ENCODE measurements around the gene CFHR3.
"Not testable (repeated sequence)": the region's sequence is repeated elsewhere in the genome, so short reads cannot be mapped to it uniquely, and the experiment has no call there.

The CFHR3 gene

DNA sequence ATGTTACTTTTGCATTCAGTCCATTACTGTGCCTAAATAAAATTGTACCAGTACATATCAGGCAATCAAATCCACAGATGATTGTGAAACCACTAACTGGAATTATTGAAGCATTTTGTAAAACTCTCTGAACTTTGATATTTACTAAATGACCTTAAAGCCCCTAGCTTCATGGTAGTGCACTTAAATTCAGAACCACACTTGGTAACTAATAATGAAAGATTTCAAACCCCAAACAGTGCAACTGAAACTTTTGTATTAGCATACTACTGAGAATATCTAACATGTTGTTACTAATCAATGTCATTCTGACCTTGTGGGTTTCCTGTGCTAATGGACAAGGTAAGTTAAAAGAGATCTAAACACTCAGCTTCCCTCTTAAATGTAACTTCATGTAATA, at the start of gene CFHR3:
CFHR3 (plus strand) TSS at position 238 of the 400 bp plus-strand sequence; CDS start at position 285, 47 bp downstream.
- DNase-seq: no peak

DNA sequence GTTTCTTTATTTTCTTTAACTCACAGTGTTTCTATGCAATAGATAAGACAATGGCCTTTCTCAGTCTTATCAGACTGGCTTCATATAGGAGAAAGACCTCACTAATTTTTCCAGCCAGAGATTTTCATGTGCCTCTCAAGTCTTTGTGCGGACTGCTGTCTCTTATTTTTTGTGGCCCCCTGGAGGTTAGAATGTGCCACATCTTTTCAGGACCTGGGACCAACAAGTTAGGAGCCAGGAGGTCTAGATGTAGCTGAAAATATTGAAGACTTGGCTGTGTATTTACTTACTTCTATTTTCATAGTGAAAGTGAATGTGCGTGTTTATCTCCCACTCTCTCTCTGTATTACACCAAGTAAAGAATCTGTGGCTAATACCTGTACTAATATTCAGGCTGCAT, 42.1 kb upstream of the CFHR3 start:
- no peak for DNase-seq

DNA sequence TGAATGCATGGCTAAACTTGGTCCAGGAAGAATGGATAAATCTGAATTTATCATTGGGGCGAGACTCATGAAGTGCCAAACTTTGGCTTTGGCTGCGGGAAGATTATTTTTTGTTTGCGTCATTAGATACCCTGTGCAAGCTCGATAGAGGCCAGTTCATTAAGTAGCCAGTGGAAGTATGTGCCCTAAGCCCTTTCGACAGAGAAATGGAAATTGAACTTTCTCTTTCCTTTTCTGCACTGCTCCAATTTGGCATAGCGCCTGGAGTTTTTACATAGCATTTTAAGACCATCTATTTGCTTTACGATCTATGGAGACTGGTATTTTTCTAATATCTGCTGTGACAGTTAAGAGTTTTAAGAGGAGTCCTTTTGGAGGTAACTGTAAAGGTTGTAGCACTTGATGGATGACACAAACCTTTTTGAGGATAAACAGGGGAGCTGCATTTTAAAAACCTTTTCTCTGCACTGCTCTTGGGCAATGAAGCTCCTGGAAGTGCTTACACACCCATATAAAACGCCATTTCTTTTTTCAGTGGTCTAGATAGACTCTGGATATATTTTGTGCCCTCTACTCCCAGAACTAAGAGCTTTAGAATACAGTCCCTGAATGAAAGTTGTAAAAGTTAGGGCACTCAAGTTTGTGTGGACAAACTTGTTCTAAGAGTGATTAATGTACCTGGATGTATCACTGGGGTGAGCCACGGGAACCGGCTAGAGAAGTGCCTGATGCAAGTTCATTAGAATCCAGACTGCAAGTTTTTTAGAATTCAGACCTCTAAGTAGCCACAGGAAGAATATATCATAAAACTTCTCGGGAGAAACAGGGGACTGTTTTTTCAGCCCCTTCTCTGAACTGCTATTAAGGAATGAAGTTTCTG, 41.3 kb upstream of the CFHR3 start:
- no peak for DNase-seq

DNA sequence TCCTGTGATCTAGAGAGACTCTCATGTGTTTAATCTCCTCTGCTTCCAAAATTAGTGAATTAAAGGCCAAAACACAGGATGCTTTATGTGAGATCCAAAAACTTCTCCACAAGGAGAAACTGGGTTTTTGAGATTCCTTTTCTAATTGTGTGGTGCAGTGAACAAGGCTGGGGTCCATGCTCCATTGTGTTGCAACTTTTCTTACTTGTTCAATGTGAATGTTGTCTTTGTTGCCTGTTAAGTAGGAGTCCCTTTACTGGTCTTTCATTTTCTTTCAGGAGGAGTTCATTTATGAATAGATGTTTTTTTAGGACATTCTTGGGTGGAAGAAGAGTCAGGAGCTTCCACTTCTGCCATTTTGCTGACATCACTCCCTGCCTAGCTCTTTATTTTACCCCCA, 40.6 kb upstream of the CFHR3 start:
- DNase-seq: no peak

DNA sequence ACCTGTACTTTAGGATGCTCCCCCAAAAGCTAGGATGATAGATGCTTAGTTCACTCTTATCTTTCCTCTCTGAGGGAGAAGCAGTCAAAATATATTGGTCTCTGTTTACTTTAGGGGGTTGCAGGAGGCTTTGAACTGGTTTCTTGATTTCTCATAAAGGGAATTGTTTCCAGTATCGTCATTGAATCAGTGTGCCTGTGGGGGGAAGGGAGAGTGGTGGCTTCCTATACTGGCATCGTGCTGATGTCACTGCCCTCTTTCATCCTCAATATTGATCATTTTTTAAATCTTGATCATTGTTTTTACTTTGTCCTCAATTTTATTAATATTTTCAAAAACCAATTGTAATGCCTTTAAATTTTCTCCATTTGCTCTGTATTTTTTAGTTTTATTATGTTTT, 40.2 kb upstream of the CFHR3 start:
- no peak for DNase-seq

DNA sequence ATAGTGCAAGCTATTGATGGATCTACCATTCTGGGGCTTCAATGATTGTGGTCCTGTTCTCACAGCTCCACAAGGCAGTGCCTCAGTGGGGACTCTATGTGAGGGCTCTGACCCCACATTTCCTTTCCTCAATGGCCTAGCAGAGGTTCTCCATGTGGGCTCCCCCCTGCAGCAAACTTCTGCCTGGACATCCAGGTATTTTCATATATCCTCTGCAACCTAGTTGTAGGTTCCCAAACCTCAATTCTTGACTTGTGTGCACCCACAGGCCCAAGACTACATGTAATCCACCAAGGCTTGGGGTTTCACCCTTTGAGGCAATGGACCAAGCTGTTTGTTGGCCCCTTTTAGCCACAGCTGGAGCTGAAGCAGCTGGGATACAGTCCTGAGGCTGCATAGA, 35.9 kb upstream of the CFHR3 start:
- no peak for DNase-seq

DNA sequence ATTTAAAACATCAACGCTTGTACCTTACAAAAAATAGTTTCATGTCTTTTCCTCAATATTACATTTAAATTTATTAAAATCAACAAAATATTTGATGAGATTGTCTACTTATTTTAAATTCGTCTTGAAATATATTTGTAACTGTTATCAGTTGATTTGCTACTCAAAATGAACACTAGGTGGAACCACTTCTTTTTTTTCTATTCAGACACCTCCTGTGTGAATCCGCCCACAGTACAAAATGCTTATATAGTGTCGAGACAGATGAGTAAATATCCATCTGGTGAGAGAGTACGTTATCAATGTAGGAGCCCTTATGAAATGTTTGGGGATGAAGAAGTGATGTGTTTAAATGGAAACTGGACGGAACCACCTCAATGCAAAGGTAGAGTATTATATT, 31.4 kb upstream of the CFHR3 start:
- DNase-seq: not testable (repeated sequence)

DNA sequence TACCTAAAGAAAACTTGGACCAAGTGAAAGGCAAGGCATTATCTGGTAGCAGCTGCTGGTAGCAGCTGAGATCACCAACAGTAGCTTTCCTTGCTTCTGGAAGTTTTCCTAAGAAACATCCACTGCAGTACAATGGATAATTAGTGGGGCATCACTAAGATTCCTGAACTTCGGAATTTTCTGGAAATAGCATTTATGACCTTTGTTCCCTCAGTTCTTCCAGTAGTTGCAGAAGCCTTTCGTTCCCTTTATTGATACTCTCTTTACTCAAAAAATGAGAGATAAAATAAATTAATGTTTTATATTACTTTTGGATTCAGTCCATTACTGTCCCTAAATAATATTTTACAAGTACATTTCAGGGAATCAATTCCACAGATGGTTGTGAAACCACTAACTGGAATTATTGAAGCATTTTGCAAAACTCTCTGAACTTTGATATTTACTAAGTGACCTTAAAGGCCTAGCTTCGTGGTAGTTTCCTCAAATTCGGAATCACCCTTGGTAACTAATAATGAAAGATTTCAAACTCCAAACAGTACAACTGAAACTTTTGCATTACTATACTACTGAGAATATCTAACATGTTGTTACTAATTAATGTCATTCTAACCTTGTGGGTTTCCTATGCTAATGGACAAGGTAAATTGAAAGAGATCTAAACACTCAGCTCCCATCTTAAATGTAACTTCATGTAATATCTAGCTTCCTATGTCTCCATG, 9.5 kb upstream of the CFHR3 start:
- not testable (repeated sequence) for DNase-seq

DNA sequence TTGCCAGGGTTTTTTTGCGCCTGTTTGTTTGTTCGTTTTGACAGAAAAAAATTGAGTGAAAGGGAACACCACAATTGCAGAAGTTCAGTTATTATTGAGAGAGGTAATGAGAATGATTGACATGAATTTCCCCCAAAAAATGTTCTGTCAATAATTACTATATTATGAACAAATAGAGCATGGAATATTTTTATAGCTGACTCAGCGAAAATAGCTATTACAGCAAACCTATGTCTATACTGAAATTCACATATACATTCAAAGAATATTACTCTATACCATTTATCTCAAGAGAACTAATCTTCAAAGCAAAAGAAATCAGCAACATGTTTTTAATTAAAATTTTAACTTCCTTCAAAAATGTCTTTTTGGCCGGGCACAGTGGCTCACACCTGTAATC, 4.8 kb upstream of the CFHR3 start:
- not testable (repeated sequence) for DNase-seq

DNA sequence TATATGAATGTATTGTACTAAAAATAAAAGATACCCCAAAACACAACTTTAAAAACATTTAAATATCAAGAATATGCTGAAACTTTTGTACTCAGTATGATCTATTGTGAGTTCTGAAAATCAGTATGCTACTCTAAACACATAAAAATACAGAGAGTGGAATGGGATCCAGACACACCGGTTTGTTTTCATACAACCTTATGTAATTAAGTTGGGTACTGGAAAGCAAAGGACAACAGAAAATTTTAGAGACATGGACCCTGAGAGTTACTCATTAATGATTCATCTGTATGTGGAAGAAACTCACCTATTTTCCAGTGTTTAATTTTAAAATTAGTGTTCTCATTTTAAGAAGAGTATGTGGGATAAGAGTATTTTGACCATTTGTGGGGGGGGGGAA, 927 bp upstream of the CFHR3 start:
- no peak for DNase-seq

DNA sequence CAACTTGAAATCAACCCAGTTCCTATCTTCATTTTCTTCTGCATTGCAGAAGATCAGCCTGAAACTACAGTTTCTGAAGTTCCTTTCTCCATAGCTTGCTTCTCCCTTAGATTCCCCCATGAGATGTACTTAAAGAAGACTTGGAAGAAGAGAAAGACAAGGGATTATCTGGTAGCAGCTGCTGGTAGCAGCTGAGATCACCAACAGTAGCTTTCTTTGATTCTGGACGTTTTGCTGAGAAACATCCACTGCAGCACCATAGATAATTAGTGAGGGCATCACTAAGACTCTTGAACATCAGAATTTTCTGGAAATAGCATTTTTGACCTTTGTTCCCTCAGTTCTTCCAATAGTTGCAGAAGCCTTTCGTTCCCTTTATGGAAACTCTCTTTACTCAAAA, 465 bp upstream of the CFHR3 start:
- no peak for DNase-seq

DNA sequence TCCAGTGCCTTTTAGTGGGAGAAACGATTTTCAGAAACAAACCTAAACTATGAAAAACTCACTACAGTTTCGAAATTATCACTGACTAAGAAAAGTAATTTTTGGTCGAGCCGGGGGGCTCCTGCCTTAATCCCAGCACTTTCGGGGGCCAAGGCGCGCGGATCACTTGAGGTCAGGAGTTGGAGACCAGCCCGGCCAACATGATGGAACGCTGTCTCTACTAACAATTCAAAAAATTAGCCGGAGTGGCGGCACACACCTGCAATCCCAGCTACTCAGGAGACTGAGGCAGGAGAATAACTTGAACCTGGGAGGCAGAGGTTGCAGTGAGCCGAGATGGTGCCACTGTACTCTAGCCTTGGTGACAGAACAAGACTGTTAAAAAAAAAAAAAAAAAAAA, 3.0 kb downstream of the CFHR3 start:
- no peak for DNase-seq

DNA sequence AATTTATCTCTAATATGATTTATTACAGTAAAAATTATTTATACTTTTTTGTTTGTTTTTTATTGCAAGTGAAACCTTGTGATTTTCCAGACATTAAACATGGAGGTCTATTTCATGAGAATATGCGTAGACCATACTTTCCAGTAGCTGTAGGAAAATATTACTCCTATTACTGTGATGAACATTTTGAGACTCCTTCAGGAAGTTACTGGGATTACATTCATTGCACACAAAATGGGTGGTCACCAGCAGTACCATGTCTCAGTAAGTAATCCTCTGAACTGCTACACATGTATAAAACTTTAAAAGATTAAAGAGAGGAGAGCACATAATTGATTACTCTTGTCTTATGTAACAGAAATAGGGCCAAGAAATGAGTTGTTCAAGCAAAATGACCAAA, 4.5 kb downstream of the CFHR3 start:
- DNase-seq: no peak

DNA sequence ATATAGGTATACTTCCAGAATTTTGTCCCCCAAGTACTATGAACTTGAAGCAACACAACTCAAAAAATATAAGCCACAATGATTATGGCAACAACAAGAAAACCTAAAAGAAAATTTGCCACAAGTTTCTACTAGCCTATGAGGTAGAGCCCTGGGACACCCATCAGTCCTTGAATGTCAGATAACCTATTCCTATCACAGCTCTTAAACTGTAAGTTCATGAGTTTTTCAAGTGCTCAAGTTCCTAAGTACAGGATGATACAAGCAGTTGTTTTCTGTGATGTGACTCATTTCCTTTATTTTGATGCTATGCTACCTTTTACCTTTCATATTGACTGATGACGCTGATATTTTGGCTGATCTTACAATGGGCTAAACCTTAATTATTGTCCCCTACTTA, 16.6 kb downstream of the CFHR3 start:
- not testable (repeated sequence) for DNase-seq

DNA sequence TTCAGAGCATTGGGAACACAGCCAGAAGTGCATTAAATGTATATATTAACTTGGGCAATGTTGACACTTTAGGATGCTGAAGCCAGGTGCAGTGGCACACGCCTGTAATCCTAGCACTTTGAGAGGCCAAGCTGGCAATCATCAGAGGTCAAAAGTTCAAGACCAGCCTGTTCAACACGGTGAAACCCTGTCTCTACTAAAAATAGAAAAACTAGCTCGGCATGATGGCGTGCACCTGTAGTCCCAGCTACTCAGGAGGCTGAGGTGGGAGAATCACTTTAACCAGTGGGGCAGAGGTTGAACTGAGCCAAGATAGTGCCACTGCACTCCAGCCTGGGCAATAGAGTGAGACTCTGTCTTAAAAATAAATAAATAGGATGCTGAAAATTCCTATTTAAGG, 19.5 kb downstream of the CFHR3 start:
- not testable (repeated sequence) for DNase-seq

DNA sequence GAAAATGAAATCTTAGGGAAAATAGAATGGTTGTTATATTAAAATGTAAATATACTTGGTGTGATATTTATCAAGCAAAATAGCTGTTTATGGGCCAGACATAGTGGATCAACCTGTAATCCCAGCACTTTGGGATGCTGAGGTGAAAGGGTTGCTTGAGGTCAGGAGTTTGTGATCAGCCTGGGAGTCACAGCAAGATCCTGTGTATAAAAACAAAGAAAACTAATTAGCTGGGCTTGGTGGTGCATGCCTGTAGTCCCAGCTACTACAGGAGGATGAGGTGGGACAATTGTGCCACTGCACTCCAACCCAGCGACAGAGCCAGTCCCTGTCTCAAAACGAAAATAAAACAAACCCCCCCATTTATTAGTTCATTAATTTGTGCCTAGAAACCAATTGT, 23.3 kb downstream of the CFHR3 start:
- DNase-seq: no peak

DNA sequence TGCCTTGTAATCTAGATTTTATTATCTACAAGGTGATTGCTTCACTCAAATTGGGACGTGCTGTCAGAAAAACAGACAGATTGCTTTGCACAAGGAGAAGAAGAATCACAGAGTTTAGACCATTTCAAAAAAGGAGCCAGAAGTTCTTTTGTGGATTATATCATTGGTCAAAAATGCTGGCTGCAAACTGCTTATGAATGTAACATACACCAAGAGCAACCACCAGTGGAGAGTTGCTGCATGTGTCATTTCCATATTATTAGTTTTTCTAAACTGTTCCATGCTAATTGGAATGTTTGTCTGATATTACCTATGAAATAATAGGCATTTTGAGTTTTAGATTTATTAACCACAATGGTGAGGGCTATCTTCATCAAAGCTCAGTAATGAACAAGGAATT, 27.3 kb downstream of the CFHR3 start:
- not testable (repeated sequence) for DNase-seq

DNA sequence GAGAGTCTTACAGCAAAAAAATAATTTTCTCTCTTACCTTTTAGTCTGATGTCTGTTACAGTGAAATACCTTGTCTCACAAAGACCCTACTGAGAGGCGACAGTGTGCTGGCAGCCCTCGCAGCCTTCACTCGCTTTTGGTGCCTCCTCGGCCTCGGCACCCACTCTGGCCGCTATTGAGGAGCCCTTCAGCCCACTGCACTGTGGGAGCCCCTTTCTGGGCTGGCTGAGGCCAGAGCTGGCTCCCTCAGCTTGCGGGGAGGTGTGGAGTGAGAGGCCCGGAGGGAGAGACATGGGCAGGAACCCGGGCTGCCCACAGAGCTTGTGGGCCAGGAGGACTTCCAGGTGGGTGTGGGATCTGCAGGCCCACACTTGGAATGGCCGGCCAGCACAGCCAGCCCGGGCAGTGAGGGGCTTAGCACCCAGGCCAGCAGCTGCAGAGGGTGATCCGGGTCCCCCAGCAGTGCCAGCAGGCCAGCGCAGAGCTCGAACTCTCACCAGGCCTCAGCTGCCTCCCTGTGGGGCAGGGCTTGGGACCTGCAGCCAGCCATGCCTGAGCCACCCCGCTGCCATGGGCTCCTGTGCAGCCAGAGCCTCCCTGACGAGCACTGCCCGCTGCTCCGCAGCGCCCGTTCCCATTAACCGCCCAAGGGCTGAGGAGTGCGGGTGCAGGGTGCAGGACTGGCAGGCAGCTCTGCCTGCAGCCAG, 34.0 kb downstream of the CFHR3 start:
- no peak for DNase-seq

DNA sequence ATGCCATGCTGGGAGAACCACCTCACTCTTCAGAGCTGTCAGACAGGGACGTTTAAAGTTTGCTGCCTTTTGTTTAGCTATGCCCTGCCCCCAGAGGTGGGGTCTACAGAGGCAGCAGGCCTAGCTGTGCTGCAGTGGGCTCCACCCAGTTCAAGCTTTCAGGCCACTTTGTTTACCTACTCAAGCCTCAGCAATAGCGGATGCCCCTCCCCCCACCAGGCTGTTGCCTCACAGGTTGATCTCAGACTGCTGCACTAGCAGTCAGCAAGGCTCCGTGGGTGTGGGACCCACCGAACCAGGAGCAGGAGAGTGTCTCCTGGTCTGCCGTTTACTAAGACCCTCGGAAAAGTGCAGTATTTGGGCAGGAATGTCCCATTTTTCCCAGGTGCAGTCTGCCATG, 42.8 kb downstream of the CFHR3 start:
- DNase-seq: not testable (repeated sequence)

DNA sequence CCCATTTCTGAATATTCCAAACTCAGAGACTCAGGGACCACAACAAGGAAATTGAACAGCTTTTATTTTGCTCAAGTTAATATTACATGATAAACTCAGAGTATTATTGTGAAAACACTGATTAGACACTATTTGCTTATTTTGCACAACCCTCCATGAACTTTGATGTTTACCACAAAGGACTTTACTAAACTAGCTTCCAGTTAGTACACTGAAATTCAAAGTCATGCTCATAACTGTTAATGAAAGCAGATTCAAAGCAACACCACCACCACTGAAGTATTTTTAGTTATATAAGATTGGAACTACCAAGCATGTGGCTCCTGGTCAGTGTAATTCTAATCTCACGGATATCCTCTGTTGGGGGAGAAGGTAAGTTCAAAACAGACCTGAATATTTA, 44.9 kb downstream of the CFHR3 start, which contains the start of gene CFHR1:
CFHR1 (plus strand) TSS at position 201 of the 400 bp plus-strand sequence; CDS start at position 315, 114 bp downstream.
- DNase-seq: not testable (repeated sequence)

DNA sequence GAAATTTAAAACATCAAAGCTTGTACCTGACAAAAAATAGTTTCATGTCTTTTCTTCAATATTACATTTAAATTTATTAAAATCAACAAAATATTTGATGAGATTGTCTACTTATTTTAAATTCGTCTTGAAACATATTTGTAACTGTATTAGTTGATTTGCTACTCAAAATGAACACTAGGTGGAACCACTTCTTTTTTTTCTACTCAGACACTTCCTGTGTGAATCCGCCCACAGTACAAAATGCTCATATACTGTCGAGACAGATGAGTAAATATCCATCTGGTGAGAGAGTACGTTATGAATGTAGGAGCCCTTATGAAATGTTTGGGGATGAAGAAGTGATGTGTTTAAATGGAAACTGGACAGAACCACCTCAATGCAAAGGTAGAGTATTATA, 53.2 kb downstream of the CFHR3 start:
- DNase-seq: peak in 1 of 58 donors; percentile 0

Measured in anterior cingulate cortex (tissue), 58 donors.